HL-60 (cell line): ENCODE results near the gene PITHD1.

ENCODE experiments used
- CTCF ChIP-seq: IDR thresholded peaks from one replicate; pipeline ENCODE4 v1.5.1; 2011; ENCODE audit warnings: low read length, control low read depth, inconsistent platforms; ENCODE audit not compliant: insufficient read depth
- GABPA ChIP-seq: IDR thresholded peaks from 2 replicates; pipeline ENCODE4 v1.6.1; 2012; ENCODE audit warnings: low read depth
- POLR2AphosphoS5 ChIP-seq: IDR thresholded peaks from 2 replicates; pipeline ENCODE4 v1.6.1; 2012; ENCODE audit warnings: low read depth
- REST ChIP-seq: IDR thresholded peaks from 2 replicates; pipeline ENCODE4 v1.6.1; 2012; ENCODE audit warnings: low read depth; ENCODE audit not compliant: insufficient replicate concordance
- SPI1 ChIP-seq: IDR thresholded peaks from 2 replicates; pipeline ENCODE4 v1.6.1; 2012; ENCODE audit warnings: low read depth, mild to moderate bottlenecking, borderline replicate concordance

GRCh38 chr1:23756676-23757075 lies 21.5 kb upstream of the PITHD1 start:
- no peak for TF ChIP-seq CTCF
- TF ChIP-seq POLR2AphosphoS5: no peak
- no peak for TF ChIP-seq REST
- no peak for TF ChIP-seq GABPA
- no peak for TF ChIP-seq SPI1
